Measurements from ENCODE around the gene MTRF1.

The MTRF1 gene

GRCh38 chr13:41199526-41199925 lies 63.9 kb downstream of the MTRF1 start:
- Histone ChIP-seq H2BK120ac (ENCODE audit: low read depth, low read length) (no peak overlapping the region), H4K5ac (ENCODE audit: low read length) (no peak overlapping the region), H3K9ac (ENCODE audit: low read length) (no peak overlapping the region), H3K79me2 (ENCODE audit: control insufficient read depth, insufficient read depth, low read length) (no peaks in the 10 kb centered on the region), H3K4ac (ENCODE audit: low read depth, low read length) (no peak overlapping the region), H3K27me3 (ENCODE audit: insufficient read depth, low read length, poor library complexity) (no peaks in the 10 kb centered on the region), H3K4me1 (ENCODE audit: control insufficient read depth, low read depth, low read length) (no peaks in the 10 kb centered on the region), H3K56ac (ENCODE audit: low read length) (no peak overlapping the region), H2BK5ac (ENCODE audit: low read length) (no peak overlapping the region), H3K36me3 (ENCODE audit: control insufficient read depth, insufficient read depth, low read length) (no peaks in the 10 kb centered on the region), H3K4me3 (ENCODE audit: low read length) (no peak overlapping the region), H2AK5ac (ENCODE audit: low read length) (no peak overlapping the region), H3K79me1 (ENCODE audit: low read length) (no peaks in the 10 kb centered on the region), H3K18ac (ENCODE audit: low read length) (no peak overlapping the region), H3K23ac (ENCODE audit: low read length) (no peak overlapping the region), H3K4me2 (ENCODE audit: low read length) (no peak overlapping the region), H4K8ac (ENCODE audit: low read depth, low read length) (no peak overlapping the region), H3K27ac (ENCODE audit: low read depth, low read length) (no peak overlapping the region), H2BK15ac (replicated peaks; ENCODE audit: low read depth) (no peak overlapping the region)
- WGBS (ENCODE audit: extremely low coverage, insufficient coverage, low lambda C conversion rate): no CpG with 5 or more reads among the region's 2 CpGs
- DNase-seq: no peak

GRCh38 chr13:41199079-41199478 lies 64.3 kb downstream of the MTRF1 start:
- no peak overlapping the region for H4K5ac ChIP-seq (ENCODE audit: low read length)
- no peak overlapping the region for H2AK5ac ChIP-seq (ENCODE audit: low read length)
- no CpG with 5 or more reads among the region's 5 CpGs for WGBS (ENCODE audit: extremely low coverage, insufficient coverage, low lambda C conversion rate)
- no peak overlapping the region for H3K9ac ChIP-seq (ENCODE audit: low read length)
- H3K27me3 ChIP-seq (ENCODE audit: insufficient read depth, low read length, poor library complexity): no peaks in the 10 kb centered on the region
- H3K4me3 ChIP-seq (ENCODE audit: low read length): no peak overlapping the region
- H3K4ac ChIP-seq (ENCODE audit: low read depth, low read length): no peak overlapping the region
- H3K4me2 ChIP-seq (ENCODE audit: low read length): no peak overlapping the region
- no peak overlapping the region for H2BK120ac ChIP-seq (ENCODE audit: low read depth, low read length)
- no peaks in the 10 kb centered on the region for H3K79me1 ChIP-seq (ENCODE audit: low read length)
- no peak overlapping the region for H3K23ac ChIP-seq (ENCODE audit: low read length)
- DNase-seq: no peak
- H3K56ac ChIP-seq (ENCODE audit: low read length): no peak overlapping the region
- H2BK5ac ChIP-seq (ENCODE audit: low read length): no peak overlapping the region
- no peaks in the 10 kb centered on the region for H3K79me2 ChIP-seq (ENCODE audit: control insufficient read depth, insufficient read depth, low read length)
- no peak overlapping the region for H3K27ac ChIP-seq (ENCODE audit: low read depth, low read length)
- no peaks in the 10 kb centered on the region for H3K4me1 ChIP-seq (ENCODE audit: control insufficient read depth, low read depth, low read length)
- no peak overlapping the region for H3K18ac ChIP-seq (ENCODE audit: low read length)
- no peak overlapping the region for H2BK15ac ChIP-seq (replicated peaks; ENCODE audit: low read depth)
- H3K36me3 ChIP-seq (ENCODE audit: control insufficient read depth, insufficient read depth, low read length): no peaks in the 10 kb centered on the region
- no peak overlapping the region for H4K8ac ChIP-seq (ENCODE audit: low read depth, low read length)

- peak; percentile 11 for DNase-seq
Measured at GRCh38 chr13:41196620-41197019, 66.8 kb downstream of the MTRF1 start.

GRCh38 chr13:41196011-41196410 lies 67.4 kb downstream of the MTRF1 start:
- H3K4me2 ChIP-seq (ENCODE audit: low read length): no peak overlapping the region
- no peak for DNase-seq
- peaks cover 7% of the 10 kb centered on the region for H3K79me1 ChIP-seq (ENCODE audit: low read length)
- H3K23ac ChIP-seq (ENCODE audit: low read length): no peak overlapping the region
- H2BK5ac ChIP-seq (ENCODE audit: low read length): no peak overlapping the region
- no peak overlapping the region for H2BK15ac ChIP-seq (replicated peaks; ENCODE audit: low read depth)
- no peaks in the 10 kb centered on the region for H3K27me3 ChIP-seq (ENCODE audit: insufficient read depth, low read length, poor library complexity)
- no peak overlapping the region for H3K18ac ChIP-seq (ENCODE audit: low read length)
- H3K79me2 ChIP-seq (ENCODE audit: control insufficient read depth, insufficient read depth, low read length): peaks cover 4% of the 10 kb centered on the region
- H3K36me3 ChIP-seq (ENCODE audit: control insufficient read depth, insufficient read depth, low read length): no peaks in the 10 kb centered on the region
- no peak overlapping the region for H3K4ac ChIP-seq (ENCODE audit: low read depth, low read length)
- no peak overlapping the region for H2AK5ac ChIP-seq (ENCODE audit: low read length)
- H3K56ac ChIP-seq (ENCODE audit: low read length): no peak overlapping the region
- no peak overlapping the region for H3K9ac ChIP-seq (ENCODE audit: low read length)
- peaks cover 5% of the 10 kb centered on the region for H3K4me1 ChIP-seq (ENCODE audit: control insufficient read depth, low read depth, low read length)
- H3K27ac ChIP-seq (ENCODE audit: low read depth, low read length): no peak overlapping the region
- no peak overlapping the region for H3K4me3 ChIP-seq (ENCODE audit: low read length)
- no peak overlapping the region for H4K8ac ChIP-seq (ENCODE audit: low read depth, low read length)
- H4K5ac ChIP-seq (ENCODE audit: low read length): no peak overlapping the region
- no peak overlapping the region for H2BK120ac ChIP-seq (ENCODE audit: low read depth, low read length)

More at GRCh38 chr13:41196620-41197019, 66.8 kb downstream of the MTRF1 start:
- Histone ChIP-seq H3K36me3 (ENCODE audit: control insufficient read depth, insufficient read depth, low read length) (no peaks in the 10 kb centered on the region), H3K4ac (ENCODE audit: low read depth, low read length) (no peak overlapping the region), H3K56ac (ENCODE audit: low read length) (no peak overlapping the region), H2BK5ac (ENCODE audit: low read length) (no peak overlapping the region), H3K79me1 (ENCODE audit: low read length) (peaks cover 7% of the 10 kb centered on the region), H3K18ac (ENCODE audit: low read length) (no peak overlapping the region), H3K27me3 (ENCODE audit: insufficient read depth, low read length, poor library complexity) (no peaks in the 10 kb centered on the region), H3K79me2 (ENCODE audit: control insufficient read depth, insufficient read depth, low read length) (peaks cover 4% of the 10 kb centered on the region), H4K8ac (ENCODE audit: low read depth, low read length) (no peak overlapping the region), H3K4me2 (ENCODE audit: low read length) (no peak overlapping the region), H3K23ac (ENCODE audit: low read length) (no peak overlapping the region), H2BK120ac (ENCODE audit: low read depth, low read length) (no peak overlapping the region), H4K5ac (ENCODE audit: low read length) (no peak overlapping the region), H3K9ac (ENCODE audit: low read length) (no peak overlapping the region), H3K4me1 (ENCODE audit: control insufficient read depth, low read depth, low read length) (peaks cover 5% of the 10 kb centered on the region), H3K4me3 (ENCODE audit: low read length) (no peak overlapping the region), H2BK15ac (replicated peaks; ENCODE audit: low read depth) (no peak overlapping the region), H2AK5ac (ENCODE audit: low read length) (no peak overlapping the region), H3K27ac (ENCODE audit: low read depth, low read length) (no peak overlapping the region)
- WGBS (ENCODE audit: extremely low coverage, insufficient coverage, low lambda C conversion rate): no CpG with 5 or more reads among the region's 2 CpGs

GRCh38 chr13:41193919-41194824 lies 69.2 kb downstream of the MTRF1 start, which contains the start of gene KBTBD7:
KBTBD7 (minus strand) TSS chr13:41194569; CDS start chr13:41194257, 312 bp downstream.
- peak; percentile 98 for DNase-seq
- Histone ChIP-seq H3K4me3 (ENCODE audit: low read length) (peak within 1 kb of the TSS; percentile 80), H3K4me1 (ENCODE audit: control insufficient read depth, low read depth, low read length) (peaks cover 5% of the 10 kb centered on the region), H3K56ac (ENCODE audit: low read length) (peak within 1 kb of the TSS; percentile 96), H2BK120ac (ENCODE audit: low read depth, low read length) (no peak within 1 kb of the TSS), H3K79me1 (ENCODE audit: low read length) (peaks cover 7% of the 10 kb centered on the region), H3K27me3 (ENCODE audit: insufficient read depth, low read length, poor library complexity) (no peaks in the 10 kb centered on the region), H3K36me3 (ENCODE audit: control insufficient read depth, insufficient read depth, low read length) (no peaks in the 10 kb centered on the region), H2AK5ac (ENCODE audit: low read length) (no peak within 1 kb of the TSS), H3K79me2 (ENCODE audit: control insufficient read depth, insufficient read depth, low read length) (peaks cover 4% of the 10 kb centered on the region), H3K27ac (ENCODE audit: low read depth, low read length) (peak within 1 kb of the TSS; percentile 92), H3K9ac (ENCODE audit: low read length) (peak within 1 kb of the TSS; percentile 89), H3K4me2 (ENCODE audit: low read length) (peak within 1 kb of the TSS; percentile 75), H3K4ac (ENCODE audit: low read depth, low read length) (peak within 1 kb of the TSS; percentile 57), H2BK5ac (ENCODE audit: low read length) (peak within 1 kb of the TSS; percentile 74), H4K8ac (ENCODE audit: low read depth, low read length) (no peak within 1 kb of the TSS), H3K18ac (ENCODE audit: low read length) (no peak within 1 kb of the TSS), H4K5ac (ENCODE audit: low read length) (no peak within 1 kb of the TSS), H2BK15ac (replicated peaks; ENCODE audit: low read depth) (no peak within 1 kb of the TSS), H3K23ac (ENCODE audit: low read length) (peak within 1 kb of the TSS; percentile 98)
- no CpG with 5 or more reads among the region's 66 CpGs for WGBS (ENCODE audit: extremely low coverage, insufficient coverage, low lambda C conversion rate)
